ENCODE results near the gene STH. TPM values are rescaled to one million over a fixed set of nuclear protein-coding genes. Genes with fewer than 3 reads are reported as not detected.

Gene STH
- polyA plus RNA-seq, 1 donor (not counting 4 experiments of a cell fraction or from before 2014, with no cell fraction given) = not detected

- no peaks in the 10 kb centered on the region for H3K9me1 ChIP-seq (ENCODE audit: control insufficient read depth, extremely low read depth, insufficient read depth, low read length)
- no peak overlapping the region for H3K4me3 ChIP-seq (ENCODE audit: control insufficient read depth in 2 of 3, extremely low read depth in 1 of 3, insufficient read depth in 2 of 3, low read depth in 1 of 3, low read length in 3 of 3)
- H3K9ac ChIP-seq (ENCODE audit: control insufficient read depth, extremely low read depth, insufficient read depth, low read length) = no peak overlapping the region
- no peaks in the 10 kb centered on the region for H3K79me2 ChIP-seq (ENCODE audit: control insufficient read depth, insufficient read depth, low read length)
- no peak overlapping the region for H3K27ac ChIP-seq (ENCODE audit: control insufficient read depth, insufficient read depth, low read length)
- H3K4me2 ChIP-seq (ENCODE audit: control insufficient read depth, extremely low read depth, insufficient read depth, low read depth, low read length) = no peak overlapping the region
- H3K27me3 ChIP-seq (ENCODE audit: control insufficient read depth, extremely low read depth, insufficient read depth, low read length) = no peaks in the 10 kb centered on the region
- no peak overlapping the region for H2AFZ ChIP-seq (ENCODE audit: control insufficient read depth, low read length)
- FAIRE-seq (no peak), DNase-seq (ENCODE audit: low read depth, low spot score) (no peak)
- H3K9me3 ChIP-seq (ENCODE audit: control insufficient read depth, low read depth, low read length) = no peaks in the 10 kb centered on the region
- no peak for TF ChIP-seq CTCF (optimal IDR thresholded peaks at IDR 0.05 in 1 of 3, IDR thresholded peaks at IDR 0.05 in 1 of 3, conservative IDR thresholded peaks at IDR 0.05 in 1 of 3; ENCODE audit: extremely low read depth in 1 of 3, insufficient read depth in 2 of 3, low read length in 3 of 3)
- TF ChIP-seq EZH2 (IDR thresholded peaks at IDR 0.05; ENCODE audit: low read length) = no peak
- H4K20me1 ChIP-seq (ENCODE audit: control insufficient read depth, extremely low read depth, insufficient read depth, low read length) = no peaks in the 10 kb centered on the region
- H3K4me1 ChIP-seq (ENCODE audit: control insufficient read depth, extremely low read depth, insufficient read depth, low read length) = no peaks in the 10 kb centered on the region
- H3K36me3 ChIP-seq (ENCODE audit: control insufficient read depth in 2 of 2, extremely low read depth in 1 of 2, insufficient read depth in 2 of 2, low read length in 2 of 2) = peaks cover 47 to 55% of the 10 kb centered on the region in 2 experiments
- dilution Hi-C loops (cut with MboI; ENCODE audit: extremely low pct_ligation_motif_present, low sequenced_read_pairs) = no loop called here
Observed at GRCh38 chr17:46036491-46036890, 37.4 kb downstream of the STH start.

GRCh38 chr17:46037722-46038255 lies 38.7 kb downstream of the STH start:
- TF ChIP-seq EZH2 (IDR thresholded peaks at IDR 0.05; ENCODE audit: low read length) = no peak
- no peak for TF ChIP-seq CTCF (optimal IDR thresholded peaks at IDR 0.05 in 1 of 3, IDR thresholded peaks at IDR 0.05 in 1 of 3, conservative IDR thresholded peaks at IDR 0.05 in 1 of 3; ENCODE audit: extremely low read depth in 1 of 3, insufficient read depth in 2 of 3, low read length in 3 of 3)
- dilution Hi-C loops (cut with MboI; ENCODE audit: extremely low pct_ligation_motif_present, low sequenced_read_pairs) = no loop called here
- H3K36me3 ChIP-seq (ENCODE audit: control insufficient read depth in 2 of 2, extremely low read depth in 1 of 2, insufficient read depth in 2 of 2, low read length in 2 of 2) = peaks cover 41 to 53% of the 10 kb centered on the region in 2 experiments

More at GRCh38 chr17:46037722-46038255, 38.7 kb downstream of the STH start:
- Histone ChIP-seq H4K20me1 (ENCODE audit: control insufficient read depth, extremely low read depth, insufficient read depth, low read length) (no peaks in the 10 kb centered on the region), H3K9ac (ENCODE audit: control insufficient read depth, extremely low read depth, insufficient read depth, low read length) (no peak overlapping the region), H3K4me2 (ENCODE audit: control insufficient read depth, extremely low read depth, insufficient read depth, low read depth, low read length) (no peak overlapping the region), H3K27me3 (ENCODE audit: control insufficient read depth, extremely low read depth, insufficient read depth, low read length) (no peaks in the 10 kb centered on the region), H3K9me1 (ENCODE audit: control insufficient read depth, extremely low read depth, insufficient read depth, low read length) (no peaks in the 10 kb centered on the region), H3K27ac (ENCODE audit: control insufficient read depth, insufficient read depth, low read length) (no peak overlapping the region), H3K79me2 (ENCODE audit: control insufficient read depth, insufficient read depth, low read length) (no peaks in the 10 kb centered on the region), H2AFZ (ENCODE audit: control insufficient read depth, low read length) (no peak overlapping the region), H3K9me3 (ENCODE audit: control insufficient read depth, low read depth, low read length) (no peaks in the 10 kb centered on the region), H3K4me3 (ENCODE audit: control insufficient read depth in 2 of 3, extremely low read depth in 1 of 3, insufficient read depth in 2 of 3, low read depth in 1 of 3, low read length in 3 of 3) (no peak overlapping the region), H3K4me1 (ENCODE audit: control insufficient read depth, extremely low read depth, insufficient read depth, low read length) (no peaks in the 10 kb centered on the region)
- no peak for DNase-seq (ENCODE audit: low read depth, low spot score)
- FAIRE-seq = no peak
